Measurements from ENCODE around the gene KMO. TPM values are rescaled to one million over a fixed set of nuclear protein-coding genes. Genes with fewer than 3 reads are reported as not detected.
A peak's percentile ranks its signal among the peaks of the same experiment; 100 is the strongest.

KMO gene
- total and polyA plus RNA-seq, 4 donors: 10.2 to 37.3 (median 19.6) TPM

DNA sequence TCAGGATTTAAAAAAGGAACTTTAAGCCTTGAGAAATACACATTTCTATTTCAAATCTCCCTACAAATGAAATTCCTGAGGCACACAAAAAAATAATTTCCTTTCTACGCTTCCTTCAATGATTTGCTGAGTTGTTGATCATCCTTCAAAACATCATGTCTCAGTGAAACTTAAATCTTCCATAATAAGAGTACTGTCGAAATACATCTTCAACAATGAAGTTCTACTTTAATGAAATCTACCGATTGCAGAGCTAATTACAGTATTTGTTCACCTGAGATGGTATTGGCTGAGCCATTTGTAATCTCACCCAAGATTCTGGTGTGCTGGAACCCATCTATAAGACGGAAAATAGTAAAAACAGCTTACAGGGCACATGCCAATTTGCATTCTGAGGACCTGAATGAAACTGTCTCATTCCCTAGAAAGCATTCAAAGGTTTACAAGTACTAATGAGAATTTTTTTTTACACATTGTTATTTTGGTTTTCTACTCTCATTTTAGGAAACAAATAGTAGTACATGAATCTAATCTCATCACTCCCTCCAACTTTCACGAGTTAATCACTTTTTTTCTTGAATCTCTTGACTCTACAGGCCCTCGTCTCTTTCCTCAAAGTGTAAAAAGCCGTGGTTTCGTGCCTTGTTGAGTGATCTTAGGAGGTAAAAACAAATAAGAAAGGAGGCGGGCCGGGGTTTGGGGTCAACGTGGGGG lies 106.9 kb downstream of the KMO start:
- Histone ChIP-seq H3K4me3 (ENCODE audit: low read depth in 1 of 3, low read length in 3 of 3) (peak overlapping the region; percentile 64 to 99 (median 97)), H3K4me1 (ENCODE audit: control insufficient read depth in 4 of 4, insufficient read depth in 4 of 4, low read length in 3 of 4) (peaks cover 4 to 27% (median 9%) of the 10 kb centered on the region in 4 donors), H3K9me3 (ENCODE audit: control insufficient read depth in 4 of 4, low read length in 3 of 4) (no peaks in the 10 kb centered on the region), H3K36me3 (ENCODE audit: control insufficient read depth in 4 of 4, insufficient read depth in 3 of 4, low read depth in 1 of 4, low read length in 3 of 4) (peaks cover 0 to 7% (median 2%) of the 10 kb centered on the region in 4 donors), H3K9ac (ENCODE audit: low read depth in 1 of 2, low read length in 2 of 2) (peak overlapping the region in 1 of 2 donors; percentile 88), H3K27me3 (ENCODE audit: control insufficient read depth in 4 of 4, insufficient read depth in 4 of 4, low read length in 3 of 4) (no peaks in the 10 kb centered on the region), H3K27ac (ENCODE audit: low read depth in 1 of 2, low read length in 2 of 2) (peak overlapping the region; percentile 51 to 88)
- DNase-seq (ENCODE audit: low spot score): no peak
- no peak for TF ChIP-seq JUND (IDR thresholded peaks at IDR 0.05)
- TF ChIP-seq, protein P1, sequence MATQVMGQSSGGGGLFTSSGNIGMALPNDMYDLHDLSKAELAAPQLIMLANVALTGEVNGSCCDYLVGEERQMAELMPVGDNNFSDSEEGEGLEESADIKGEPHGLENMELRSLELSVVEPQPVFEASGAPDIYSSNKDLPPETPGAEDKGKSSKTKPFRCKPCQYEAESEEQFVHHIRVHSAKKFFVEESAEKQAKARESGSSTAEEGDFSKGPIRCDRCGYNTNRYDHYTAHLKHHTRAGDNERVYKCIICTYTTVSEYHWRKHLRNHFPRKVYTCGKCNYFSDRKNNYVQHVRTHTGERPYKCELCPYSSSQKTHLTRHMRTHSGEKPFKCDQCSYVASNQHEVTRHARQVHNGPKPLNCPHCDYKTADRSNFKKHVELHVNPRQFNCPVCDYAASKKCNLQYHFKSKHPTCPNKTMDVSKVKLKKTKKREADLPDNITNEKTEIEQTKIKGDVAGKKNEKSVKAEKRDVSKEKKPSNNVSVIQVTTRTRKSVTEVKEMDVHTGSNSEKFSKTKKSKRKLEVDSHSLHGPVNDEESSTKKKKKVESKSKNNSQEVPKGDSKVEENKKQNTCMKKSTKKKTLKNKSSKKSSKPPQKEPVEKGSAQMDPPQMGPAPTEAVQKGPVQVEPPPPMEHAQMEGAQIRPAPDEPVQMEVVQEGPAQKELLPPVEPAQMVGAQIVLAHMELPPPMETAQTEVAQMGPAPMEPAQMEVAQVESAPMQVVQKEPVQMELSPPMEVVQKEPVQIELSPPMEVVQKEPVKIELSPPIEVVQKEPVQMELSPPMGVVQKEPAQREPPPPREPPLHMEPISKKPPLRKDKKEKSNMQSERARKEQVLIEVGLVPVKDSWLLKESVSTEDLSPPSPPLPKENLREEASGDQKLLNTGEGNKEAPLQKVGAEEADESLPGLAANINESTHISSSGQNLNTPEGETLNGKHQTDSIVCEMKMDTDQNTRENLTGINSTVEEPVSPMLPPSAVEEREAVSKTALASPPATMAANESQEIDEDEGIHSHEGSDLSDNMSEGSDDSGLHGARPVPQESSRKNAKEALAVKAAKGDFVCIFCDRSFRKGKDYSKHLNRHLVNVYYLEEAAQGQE (IDR thresholded peaks at IDR 0.05): no peak
- no peak for TF ChIP-seq GABPA (IDR thresholded peaks at IDR 0.05 in 1 of 2, conservative IDR thresholded peaks at IDR 0.05 in 1 of 2)
- WGBS: 14% methylated on average over 11 of the region's 11 CpGs

DNA sequence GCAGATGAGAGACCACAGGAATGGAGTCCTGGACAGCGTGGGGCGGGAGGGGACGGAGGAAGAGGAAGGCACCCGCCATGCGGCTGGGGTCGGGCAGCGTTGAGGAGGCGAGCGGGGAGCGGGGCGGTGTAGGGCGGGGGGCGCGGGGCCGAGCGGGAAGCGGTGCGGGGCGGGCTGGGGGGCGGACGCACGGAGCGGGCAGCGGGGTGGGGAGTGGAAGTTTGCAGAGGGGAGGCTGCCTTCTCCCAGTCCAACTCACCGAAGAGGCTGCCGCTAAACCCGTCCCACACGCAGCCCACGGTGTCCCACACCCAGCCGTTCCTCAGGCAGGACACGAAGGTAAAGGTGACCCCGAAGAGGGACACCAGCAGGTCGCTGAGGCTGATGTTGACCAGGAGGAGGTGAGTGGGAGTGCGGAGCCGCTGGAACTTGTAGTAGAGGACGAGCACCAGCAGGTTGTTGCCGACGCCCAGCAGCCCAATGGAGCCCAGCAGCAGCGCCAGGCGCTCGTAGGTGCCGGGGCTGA lies 107.5 kb downstream of the KMO start:
- peaks cover 0 to 4% (median 2%) of the 10 kb centered on the region in 4 donors for H3K36me3 ChIP-seq (ENCODE audit: control insufficient read depth in 4 of 4, insufficient read depth in 3 of 4, low read depth in 1 of 4, low read length in 3 of 4)
- peak overlapping the region; percentile 83 to 89 for H3K9ac ChIP-seq (ENCODE audit: low read depth in 1 of 2, low read length in 2 of 2)
- peak; percentile 59 for DNase-seq (ENCODE audit: low spot score)
- TF ChIP-seq EGR1 (IDR thresholded peaks at IDR 0.05; ENCODE audit: low read depth in 2 of 2): no peak
- TF ChIP-seq, protein P2, sequence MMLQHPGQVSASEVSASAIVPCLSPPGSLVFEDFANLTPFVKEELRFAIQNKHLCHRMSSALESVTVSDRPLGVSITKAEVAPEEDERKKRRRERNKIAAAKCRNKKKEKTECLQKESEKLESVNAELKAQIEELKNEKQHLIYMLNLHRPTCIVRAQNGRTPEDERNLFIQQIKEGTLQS (IDR thresholded peaks at IDR 0.05): no peak
- no peak for TF ChIP-seq YY1 (IDR thresholded peaks at IDR 0.05)
- TF ChIP-seq, protein P3, sequence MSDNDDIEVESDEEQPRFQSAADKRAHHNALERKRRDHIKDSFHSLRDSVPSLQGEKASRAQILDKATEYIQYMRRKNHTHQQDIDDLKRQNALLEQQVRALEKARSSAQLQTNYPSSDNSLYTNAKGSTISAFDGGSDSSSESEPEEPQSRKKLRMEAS (IDR thresholded peaks at IDR 0.05): no peak
- TF ChIP-seq RAD21 (IDR thresholded peaks at IDR 0.05): no peak
- TF ChIP-seq, protein P4, sequence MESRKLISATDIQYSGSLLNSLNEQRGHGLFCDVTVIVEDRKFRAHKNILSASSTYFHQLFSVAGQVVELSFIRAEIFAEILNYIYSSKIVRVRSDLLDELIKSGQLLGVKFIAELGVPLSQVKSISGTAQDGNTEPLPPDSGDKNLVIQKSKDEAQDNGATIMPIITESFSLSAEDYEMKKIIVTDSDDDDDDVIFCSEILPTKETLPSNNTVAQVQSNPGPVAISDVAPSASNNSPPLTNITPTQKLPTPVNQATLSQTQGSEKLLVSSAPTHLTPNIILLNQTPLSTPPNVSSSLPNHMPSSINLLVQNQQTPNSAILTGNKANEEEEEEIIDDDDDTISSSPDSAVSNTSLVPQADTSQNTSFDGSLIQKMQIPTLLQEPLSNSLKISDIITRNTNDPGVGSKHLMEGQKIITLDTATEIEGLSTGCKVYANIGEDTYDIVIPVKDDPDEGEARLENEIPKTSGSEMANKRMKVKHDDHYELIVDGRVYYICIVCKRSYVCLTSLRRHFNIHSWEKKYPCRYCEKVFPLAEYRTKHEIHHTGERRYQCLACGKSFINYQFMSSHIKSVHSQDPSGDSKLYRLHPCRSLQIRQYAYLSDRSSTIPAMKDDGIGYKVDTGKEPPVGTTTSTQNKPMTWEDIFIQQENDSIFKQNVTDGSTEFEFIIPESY (IDR thresholded peaks at IDR 0.05): no peak
- TF ChIP-seq FOXA2 (IDR thresholded peaks at IDR 0.05): no peak
- no peak for TF ChIP-seq GABPA (IDR thresholded peaks at IDR 0.05 in 1 of 2, conservative IDR thresholded peaks at IDR 0.05 in 1 of 2)
- TF ChIP-seq HNF4G (IDR thresholded peaks at IDR 0.05): no peak
- TF ChIP-seq, protein P1 (IDR thresholded peaks at IDR 0.05): no peak
- TF ChIP-seq SP1 (IDR thresholded peaks at IDR 0.05): no peak
- TF ChIP-seq, protein P5, sequence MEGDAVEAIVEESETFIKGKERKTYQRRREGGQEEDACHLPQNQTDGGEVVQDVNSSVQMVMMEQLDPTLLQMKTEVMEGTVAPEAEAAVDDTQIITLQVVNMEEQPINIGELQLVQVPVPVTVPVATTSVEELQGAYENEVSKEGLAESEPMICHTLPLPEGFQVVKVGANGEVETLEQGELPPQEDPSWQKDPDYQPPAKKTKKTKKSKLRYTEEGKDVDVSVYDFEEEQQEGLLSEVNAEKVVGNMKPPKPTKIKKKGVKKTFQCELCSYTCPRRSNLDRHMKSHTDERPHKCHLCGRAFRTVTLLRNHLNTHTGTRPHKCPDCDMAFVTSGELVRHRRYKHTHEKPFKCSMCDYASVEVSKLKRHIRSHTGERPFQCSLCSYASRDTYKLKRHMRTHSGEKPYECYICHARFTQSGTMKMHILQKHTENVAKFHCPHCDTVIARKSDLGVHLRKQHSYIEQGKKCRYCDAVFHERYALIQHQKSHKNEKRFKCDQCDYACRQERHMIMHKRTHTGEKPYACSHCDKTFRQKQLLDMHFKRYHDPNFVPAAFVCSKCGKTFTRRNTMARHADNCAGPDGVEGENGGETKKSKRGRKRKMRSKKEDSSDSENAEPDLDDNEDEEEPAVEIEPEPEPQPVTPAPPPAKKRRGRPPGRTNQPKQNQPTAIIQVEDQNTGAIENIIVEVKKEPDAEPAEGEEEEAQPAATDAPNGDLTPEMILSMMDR (IDR thresholded peaks at IDR 0.05; ENCODE audit: low read depth, low read length, missing input control): no peak
- TF ChIP-seq NR2F2 (IDR thresholded peaks at IDR 0.05): no peak
- TF ChIP-seq FOXA1 (IDR thresholded peaks at IDR 0.05): no peak
- H3K9me3 ChIP-seq (ENCODE audit: control insufficient read depth in 4 of 4, low read length in 3 of 4): no peaks in the 10 kb centered on the region
- peak overlapping the region; percentile 88 to 89 for H3K27ac ChIP-seq (ENCODE audit: low read depth in 1 of 2, low read length in 2 of 2)
- no peaks in the 10 kb centered on the region for H3K27me3 ChIP-seq (ENCODE audit: control insufficient read depth in 4 of 4, insufficient read depth in 4 of 4, low read length in 3 of 4)
- peak overlapping the region; percentile 97 to 99 (median 98) for H3K4me3 ChIP-seq (ENCODE audit: low read depth in 1 of 3, low read length in 3 of 3)
- WGBS: under 1% methylated on average over 42 of the region's 42 CpGs
- H3K4me1 ChIP-seq (ENCODE audit: control insufficient read depth in 4 of 4, insufficient read depth in 4 of 4, low read length in 3 of 4): peaks cover 4 to 27% (median 9%) of the 10 kb centered on the region in 4 donors
